ENCODE data around the gene CCDC81.

CCDC81 gene

GRCh38 chr11:86469491-86470388 lies 95.1 kb downstream of the CCDC81 start:
- DNase-seq = peak; percentile 81

Measured in fibroblast of skin of back (primary cell).